IMR-90 (cell line): ENCODE measurements around the gene CLEC10A. TPM values are rescaled to one million over a fixed set of nuclear protein-coding genes. Genes with fewer than 3 reads are reported as not detected.

ENCODE experiments used
- ATAC-seq: fragments of 200-7000 bp; cut with Tn5 transposase; 2 replicates; pipeline ENCODE4 v1.9.1; 2020; ENCODE audit warnings: low read depth, mild to moderate bottlenecking, moderate library complexity
- BruUV-seq: library from RNA; stranded (reverse); fragments of 400-500 nt; replicated peaks from 2 replicates; lab custom pipeline; 2021; lab: Mats Ljungman, UMichigan
- CTCF ChIA-PET: fragments of 300-600 bp; formaldehyde crosslinking; extraction: SDS; loops from one replicate; lab custom pipeline; 2021; ENCODE audit warnings: antibody characterized with exemption; lab: Yijun Ruan, JAX
- POLR2A ChIA-PET: fragments of 300-600 bp; sonication (Branson Sonifier 250); formaldehyde crosslinking; loops from one replicate; lab custom pipeline; 2022; ENCODE audit warnings: antibody characterized with exemption; ENCODE audit not compliant: unreplicated experiment; lab: Charles Lee
- DNase-seq: peaks from one replicate; pipeline ENCODE4 v3.0.0; 2013
- H2AFZ ChIP-seq: replicated peaks from 2 replicates; pipeline ENCODE3; 2013; ENCODE audit warnings: low read length, mild to moderate bottlenecking; ENCODE audit not compliant: poor library complexity
- H2AK5ac ChIP-seq: 2 replicates; pipeline ENCODE4 v1.6.1; 2013; ENCODE audit warnings: low read depth, low read length, inconsistent platforms
- H2AK9ac ChIP-seq: replicated peaks from 2 replicates; pipeline ENCODE3; 2013; ENCODE audit warnings: mild to moderate bottlenecking, low read depth, low read length, moderate library complexity; ENCODE audit not compliant: poor library complexity
- H2BK120ac ChIP-seq: 2 replicates; pipeline ENCODE4 v1.6.1; 2013; ENCODE audit warnings: low read depth, low read length, inconsistent platforms
- H2BK15ac ChIP-seq: 3 replicates; pipeline ENCODE4 v1.6.1; 2013; ENCODE audit warnings: low read depth, low read length, inconsistent platforms
- H2BK20ac ChIP-seq: 2 replicates; pipeline ENCODE4 v1.6.1; 2013; ENCODE audit warnings: low read depth, mild to moderate bottlenecking, inconsistent platforms, low read length, moderate library complexity
- H2BK5ac ChIP-seq: 2 replicates; pipeline ENCODE4 v1.6.1; 2013; ENCODE audit warnings: mild to moderate bottlenecking, low read depth, low read length, inconsistent platforms; ENCODE audit not compliant: poor library complexity, severe bottlenecking
- H3K14ac ChIP-seq: replicated peaks from 2 replicates; pipeline ENCODE4 v1.6.1; 2013; ENCODE audit warnings: low read depth, low read length, inconsistent platforms
- H3K18ac ChIP-seq: 2 replicates; pipeline ENCODE4 v1.6.1; 2013; ENCODE audit warnings: low read depth, low read length, control low read depth
- H3K23ac ChIP-seq: 2 replicates; pipeline ENCODE4 v1.6.1; 2013; ENCODE audit warnings: low read depth, low read length, inconsistent platforms
- H3K27ac ChIP-seq: 2 replicates; pipeline ENCODE4 v1.5.1; 2013; ENCODE audit warnings: mild to moderate bottlenecking, control low read depth, low read length; ENCODE audit not compliant: insufficient read depth
- H3K27me3 ChIP-seq: 2 replicates; pipeline ENCODE4 v1.6.1; 2013; ENCODE audit warnings: low read length; ENCODE audit not compliant: control insufficient read depth, insufficient read depth
- H3K36me3 ChIP-seq: 2 replicates; pipeline ENCODE4 v1.6.1; 2013; ENCODE audit warnings: low read length, mixed read lengths; ENCODE audit not compliant: control insufficient read depth, insufficient read depth
- H3K4ac ChIP-seq: 2 replicates; pipeline ENCODE4 v1.6.1; 2013; ENCODE audit warnings: low read depth, low read length, inconsistent platforms
- H3K4me1 ChIP-seq: 2 replicates; pipeline ENCODE4 v1.6.1; 2013; ENCODE audit warnings: low read length, mixed read lengths; ENCODE audit not compliant: control insufficient read depth, insufficient read depth
- H3K4me2 ChIP-seq: 2 replicates; pipeline ENCODE4 v1.6.1; 2013; ENCODE audit warnings: low read depth, mild to moderate bottlenecking, control low read depth, low read length, moderate library complexity
- H3K4me3 ChIP-seq: 2 replicates; pipeline ENCODE4 v1.5.1; 2013; ENCODE audit warnings: low read depth, mild to moderate bottlenecking, control low read depth, low read length, moderate library complexity; ENCODE audit not compliant: insufficient read depth
- H3K56ac ChIP-seq: 2 replicates; pipeline ENCODE4 v1.6.1; 2013; ENCODE audit warnings: low read length, inconsistent platforms; ENCODE audit not compliant: insufficient read depth; ENCODE audit errors: extremely low read depth
- H3K79me1 ChIP-seq, 2 experiments: 2 replicates each; pipeline ENCODE4 v1.6.1; 2013; ENCODE audit warnings: low read length in 2 of 2, inconsistent platforms in 1 of 2, low read depth in 1 of 2
- H3K9ac ChIP-seq: 2 replicates; pipeline ENCODE4 v1.6.1; 2013; ENCODE audit warnings: low read depth, low read length, control low read depth
- H3K9me1 ChIP-seq: 2 replicates; pipeline ENCODE4 v1.6.1; 2013; ENCODE audit warnings: low read length, inconsistent platforms; ENCODE audit not compliant: insufficient read depth
- H3K9me3 ChIP-seq: 2 replicates; pipeline ENCODE4 v1.6.1; 2013; ENCODE audit warnings: low read length; ENCODE audit not compliant: control insufficient read depth, insufficient read depth
- H4K20me1 ChIP-seq: 2 replicates; pipeline ENCODE4 v1.6.1; 2013; ENCODE audit warnings: low read length, inconsistent platforms; ENCODE audit not compliant: insufficient read depth
- H4K5ac ChIP-seq: 2 replicates; pipeline ENCODE4 v1.6.1; 2013; ENCODE audit warnings: mild to moderate bottlenecking, low read depth, low read length, control low read depth
- H4K8ac ChIP-seq, 2 experiments: 2 replicates each; pipeline ENCODE4 v1.6.1; 2013; ENCODE audit warnings: low read depth in 2 of 2, low read length in 2 of 2, control low read depth in 1 of 2, inconsistent platforms in 1 of 2
- H4K91ac ChIP-seq: 2 replicates; pipeline ENCODE4 v1.6.1; 2013; ENCODE audit warnings: low read depth, low read length, inconsistent platforms; ENCODE audit not compliant: insufficient read depth
- BHLHE40 ChIP-seq: fragments of 150-350 bp; IDR thresholded peaks from 2 replicates; pipeline ENCODE4 v1.6.1; 2016; ENCODE audit warnings: mild to moderate bottlenecking, low read depth, low read length
- CHD1 ChIP-seq: IDR thresholded peaks from 2 replicates; pipeline ENCODE4 v1.6.1; 2012; ENCODE audit warnings: low read depth, low read length, improper control_type of control experiment
- FOS ChIP-seq: fragments of 150-350 bp; IDR thresholded peaks from 2 replicates; pipeline ENCODE4 v1.6.1; 2016; ENCODE audit warnings: low read depth, low read length
- MAFK ChIP-seq: IDR thresholded peaks from 2 replicates; pipeline ENCODE4 v1.6.1; 2012; ENCODE audit warnings: low read depth, low read length, improper control_type of control experiment
- MAZ ChIP-seq: IDR thresholded peaks from 2 replicates; pipeline ENCODE4 v1.6.1; 2012; ENCODE audit warnings: low read depth, mild to moderate bottlenecking, low read length, improper control_type of control experiment, moderate library complexity, borderline replicate concordance
- NFE2L2 ChIP-seq: fragments of 150-350 bp; IDR thresholded peaks from 2 replicates; pipeline ENCODE4 v1.6.1; 2016; ENCODE audit warnings: low read depth, mild to moderate bottlenecking, low read length
- RFX5 ChIP-seq: IDR thresholded peaks from 2 replicates; pipeline ENCODE4 v1.8.0; 2012; ENCODE audit warnings: low read depth, mild to moderate bottlenecking, low read length, moderate library complexity
- USF2 ChIP-seq: fragments of 150-350 bp; IDR thresholded peaks from 2 replicates; pipeline ENCODE4 v1.6.1; 2017; ENCODE audit warnings: mild to moderate bottlenecking, antibody characterized with exemption, low read length, low read depth
- WGBS, 2 experiments: methylation state at CpG; one replicate each; pipeline versions ENCODE4 v1.1.5 to v1.1.7; 2013; ENCODE audit warnings: missing lambda C conversion rate in 2 of 2; ENCODE audit not compliant: insufficient read length in 1 of 2; ENCODE audit errors: extremely low coverage in 2 of 2; 5-methylcytosine and 5-hydroxymethylcytosine counted together
- dilution Hi-C: fragments of 300-500 bp; cut with HindIII; formaldehyde crosslinking; loops from one replicate; pipeline ENCODE4 v1.14.3; 2018; ENCODE audit warnings: low sequenced_read_pairs; ENCODE audit not compliant: unreplicated experiment
- in situ Hi-C: fragments of 300-500 bp; cut with MboI; formaldehyde crosslinking; loops from 3 replicates; pipeline ENCODE4 v1.14.3; 2019; ENCODE audit warnings: low sequenced_read_pairs, inconsistent platforms, mixed read lengths
- intact Hi-C: fragments of 100-400 bp; cut with micrococcal nuclease; formaldehyde crosslinking; loops from 2 replicates; pipeline ENCODE4 v1.10.0; 2022
- polyA plus RNA-seq, 3 experiments: library from polyadenylated mRNA; depleted of rRNA; stranded (reverse); fragments of >200 nt; gene quantifications; 2 replicates each; pipeline ENCODE4 v1.2.3, GENCODE V29; 2012; ENCODE audit warnings: low replicate concordance in 1 of 3
- total RNA-seq: library from RNA; depleted of rRNA; stranded (reverse); fragments of >200 nt; gene quantifications from 2 replicates; pipeline ENCODE4 v1.2.3, GENCODE V29; 2012

CLEC10A gene
- total and polyA plus RNA-seq, 2 of the 4 experiments (the other 2 are of a cell fraction), result not detected

- no peak overlapping the region for H2BK15ac ChIP-seq
- H3K4ac ChIP-seq, result no peak overlapping the region
- no peaks in the 10 kb centered on the region for H3K79me1 ChIP-seq
- no peak overlapping the region for H3K4me2 ChIP-seq
- H3K27me3 ChIP-seq, result peaks cover 7% of the 10 kb centered on the region
- no peak overlapping the region for H3K18ac ChIP-seq
- ChIA-PET CTCF (interaction anchor here (1.9 kb wide), 1 partner anchor 32 kb away, joined by 5 read pairs; no protein-coding TSS in a partner anchor), POLR2A (no interaction called here)
- H3K56ac ChIP-seq, result no peak overlapping the region
- no peak overlapping the region for H4K91ac ChIP-seq
- H3K9ac ChIP-seq, result no peak overlapping the region
- no peaks in the 10 kb centered on the region for H3K9me3 ChIP-seq
- no peak overlapping the region for H4K8ac ChIP-seq
- H2BK120ac ChIP-seq, result no peak overlapping the region
- no peak overlapping the region for H3K27ac ChIP-seq
- H2AK9ac ChIP-seq, result no peak overlapping the region
- no peaks in the 10 kb centered on the region for H3K9me1 ChIP-seq
- dilution Hi-C loops (no loop called here), intact Hi-C loops (no loop called here), in situ Hi-C loops (no loop called here)
- ATAC-seq (no peak), DNase-seq (no peak)
- no CpG with 5 or more reads among the region's 7 CpGs for WGBS, 2 experiments
- no peak overlapping the region for H2BK20ac ChIP-seq
- no peaks in the 10 kb centered on the region for H3K4me1 ChIP-seq
- no TSS peak for BruUV-seq
- no peak overlapping the region for H3K23ac ChIP-seq
- no peak overlapping the region for H3K4me3 ChIP-seq
- H3K14ac ChIP-seq, result no peak overlapping the region
- H4K20me1 ChIP-seq, result no peaks in the 10 kb centered on the region
- H2BK5ac ChIP-seq, result no peak overlapping the region
- no peak overlapping the region for H4K5ac ChIP-seq
- H2AFZ ChIP-seq, result no peak overlapping the region
- TF ChIP-seq RFX5, result no peak
- no peak for TF ChIP-seq FOS
- no peak for TF ChIP-seq MAFK
- TF ChIP-seq CHD1, result no peak
- TF ChIP-seq NFE2L2, result no peak
- TF ChIP-seq BHLHE40, result no peak
- no peak for TF ChIP-seq MAZ
- TF ChIP-seq USF2, result no peak
- H3K36me3 ChIP-seq, result no peaks in the 10 kb centered on the region
- no peak overlapping the region for H2AK5ac ChIP-seq
These were observed 2.0 kb downstream of the CLEC10A start for GRCh38 chr17:7077911-7078546.
